GM10266 (cell line): ENCODE results near the gene SNCB.
A peak's percentile ranks its signal among the peaks of the same experiment; 100 is the strongest.

Source experiments
- DNase-seq: peaks from one replicate; pipeline ENCODE4 v3.0.0; 2012; ENCODE audit errors: extremely low spot score
- CTCF ChIP-seq: IDR thresholded peaks from 2 replicates; pipeline ENCODE4 v1.5.1; 2012; ENCODE audit warnings: mild to moderate bottlenecking, low read depth; ENCODE audit not compliant: control insufficient read depth, insufficient read depth; ENCODE audit errors: missing control alignments

SNCB gene

GRCh38 chr5:176597417-176598389, 32.6 kb downstream of the SNCB start:
- no peak for TF ChIP-seq CTCF

GRCh38 chr5:176596689-176597416, 33.5 kb downstream of the SNCB start:
- peak; percentile 64 for TF ChIP-seq CTCF

More at GRCh38 chr5:176597417-176598389, 32.6 kb downstream of the SNCB start:
- DNase-seq = no peak

GRCh38 chr5:176596069-176596644, 34.2 kb downstream of the SNCB start:
- DNase-seq = no peak
- no peak for TF ChIP-seq CTCF

More at GRCh38 chr5:176596689-176597416, 33.5 kb downstream of the SNCB start:
- peak; percentile 82 for DNase-seq

- no peak for TF ChIP-seq CTCF
- DNase-seq = no peak
These were observed 34.9 kb downstream of the SNCB start for GRCh38 chr5:176595386-176595943.

- no peak for TF ChIP-seq CTCF
- no peak for DNase-seq
These were observed 35.8 kb downstream of the SNCB start for GRCh38 chr5:176594554-176594953.

DNA sequence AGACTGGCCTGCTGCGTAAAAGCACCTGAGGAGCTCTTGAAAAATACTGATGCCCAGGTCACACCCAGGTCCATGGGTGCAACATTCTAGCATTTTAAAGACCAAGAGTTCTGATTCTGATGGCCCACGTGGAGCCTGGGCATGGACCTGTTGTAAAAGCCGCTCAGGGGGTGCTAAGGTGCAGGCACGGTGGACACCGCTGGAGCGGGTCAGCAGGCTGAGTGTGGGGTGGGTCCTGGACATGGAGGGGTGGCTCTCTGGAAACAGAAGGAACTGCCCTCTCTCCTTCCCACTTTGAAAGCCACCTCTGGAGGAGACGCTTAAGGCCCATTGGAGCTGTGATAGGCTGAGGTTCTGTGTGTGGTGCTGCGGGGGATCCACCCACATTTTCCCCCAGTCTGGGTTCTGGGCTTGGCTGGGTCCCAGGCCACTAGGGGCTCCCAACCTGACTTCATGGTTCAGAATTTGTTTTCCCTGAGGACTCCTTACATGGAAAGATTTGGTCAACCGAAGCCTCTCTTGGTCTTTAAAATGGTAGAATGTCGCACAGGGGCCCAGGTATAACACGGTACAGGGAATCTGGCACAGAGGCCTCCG, 37.0 kb downstream of the SNCB start:
- DNase-seq = no peak
- no peak for TF ChIP-seq CTCF
